Stimulated activated CD8-positive, alpha-beta memory T cell treated with anti-CD3 and anti-CD28 coated beads, Interleukin-2, amount 100 ng/mL, for 1 hour (primary cell): ENCODE measurements around the gene VPS8.
"Not testable (repeated sequence)": the region's sequence is repeated elsewhere in the genome, so short reads cannot be mapped to it uniquely, and the experiment has no call there.

Experiments
- DNase-seq, 2 donors: peaks; one replicate each; pipeline ENCODE4 v3.0.0-alpha.2; 2020; ENCODE audit warnings: low read depth in 2 of 2

Gene VPS8

DNA sequence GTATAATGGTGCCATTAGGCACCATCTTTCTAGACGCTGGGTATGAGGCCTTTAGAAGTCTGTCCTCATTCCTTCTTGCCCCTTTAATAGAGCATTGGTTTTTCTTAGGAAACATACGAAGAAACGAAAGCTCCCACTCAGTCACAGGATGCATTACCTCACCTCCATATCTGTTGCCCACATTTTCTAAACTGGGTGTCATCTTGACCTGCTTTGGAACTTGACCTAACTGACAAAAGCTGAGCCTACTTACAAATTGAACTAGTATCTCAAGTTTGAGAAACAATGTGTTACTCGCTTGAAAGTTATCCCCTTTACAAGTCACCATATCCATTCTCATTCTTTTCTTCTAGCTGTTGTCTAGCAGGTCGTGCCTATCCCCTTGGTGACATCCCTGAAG is 102.7 kb downstream of the VPS8 start:
- no peak for DNase-seq

DNA sequence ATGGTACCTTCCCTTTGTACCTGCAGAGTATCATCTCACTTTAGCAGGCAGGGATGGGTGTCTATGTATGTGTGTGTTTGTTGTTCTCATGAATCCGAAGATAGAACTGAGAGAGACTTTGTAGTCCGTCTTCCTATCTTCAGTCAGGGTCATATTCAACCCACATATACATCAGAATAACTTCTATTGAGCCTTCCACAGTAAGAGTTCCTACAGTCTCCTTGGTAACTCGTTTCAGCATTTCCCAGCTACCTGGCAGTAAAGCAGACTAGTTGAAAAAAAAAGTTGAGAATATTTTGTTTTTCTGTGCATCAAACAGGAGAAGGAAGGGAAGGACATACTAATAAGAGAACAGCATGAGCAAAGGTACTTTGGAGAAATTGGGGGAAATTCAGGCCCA is 106.8 kb downstream of the VPS8 start:
- no peak for DNase-seq

DNA sequence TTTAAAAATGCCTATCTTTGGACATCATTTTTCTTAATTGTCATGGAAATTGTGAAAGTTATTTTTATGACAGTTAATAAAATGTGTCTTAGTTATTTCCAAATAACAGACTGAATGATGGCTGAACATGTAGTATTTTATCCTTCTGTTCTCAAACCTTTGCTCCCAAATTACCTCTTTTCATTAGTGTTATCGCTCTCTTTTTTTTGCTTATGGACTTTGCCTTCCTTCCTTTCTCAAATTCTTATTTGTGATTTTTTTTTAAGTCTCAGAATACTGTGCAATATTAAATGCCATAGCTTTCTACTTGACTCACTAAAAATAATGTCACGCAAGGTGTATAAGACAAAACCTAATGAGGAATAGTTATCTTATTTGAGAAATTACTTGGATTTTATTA is 107.7 kb downstream of the VPS8 start:
- no peak for DNase-seq

DNA sequence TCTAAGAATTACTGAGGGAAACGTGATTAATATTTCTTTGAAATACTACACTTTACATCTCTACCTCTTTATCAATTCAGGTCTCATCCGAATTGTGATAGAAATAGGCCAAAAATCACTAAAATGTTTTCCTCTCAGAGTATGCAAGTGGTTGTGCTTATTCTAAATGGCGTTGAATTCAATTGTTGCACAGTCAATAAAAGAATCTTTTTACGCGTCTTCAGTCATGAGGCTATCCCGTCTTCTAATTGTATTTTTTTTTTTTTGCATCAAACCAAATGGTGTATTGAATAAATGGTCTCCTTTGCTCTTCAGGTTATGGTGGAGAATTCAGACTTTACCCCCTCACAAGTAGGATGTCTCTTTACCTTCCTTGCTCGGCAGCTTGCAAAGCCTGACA is 112.6 kb downstream of the VPS8 start:
- DNase-seq = no peak

GRCh38 chr3:184927796-184928315 is 115.9 kb downstream of the VPS8 start:
- DNase-seq = no peak

GRCh38 chr3:184932777-184933176 is 120.8 kb downstream of the VPS8 start:
- DNase-seq = no peak

DNA sequence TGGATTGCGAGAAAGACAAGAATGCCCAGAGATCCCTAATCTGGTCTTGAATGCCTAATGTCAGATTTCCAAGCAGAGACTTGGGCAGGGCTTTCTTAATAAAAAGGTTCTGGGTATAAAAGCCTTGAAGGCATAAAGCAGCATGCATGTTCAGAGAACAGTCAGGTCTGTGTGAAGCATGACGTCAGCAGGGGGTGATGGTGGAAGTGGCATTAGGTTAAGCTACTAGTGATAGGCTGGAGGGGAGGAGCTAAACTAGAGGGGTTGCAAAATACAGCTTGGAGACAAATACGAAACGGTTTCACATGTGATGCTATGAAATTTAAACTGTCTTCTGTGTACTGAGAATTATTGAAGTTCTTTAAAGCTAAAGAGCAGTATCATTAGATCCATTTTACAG is 125.6 kb downstream of the VPS8 start:
- no peak for DNase-seq

- DNase-seq = no peak
These were observed 129.4 kb downstream of the VPS8 start for GRCh38 chr3:184941408-184941807.

GRCh38 chr3:184942735-184943134 is 130.8 kb downstream of the VPS8 start:
- no peak for DNase-seq

DNA sequence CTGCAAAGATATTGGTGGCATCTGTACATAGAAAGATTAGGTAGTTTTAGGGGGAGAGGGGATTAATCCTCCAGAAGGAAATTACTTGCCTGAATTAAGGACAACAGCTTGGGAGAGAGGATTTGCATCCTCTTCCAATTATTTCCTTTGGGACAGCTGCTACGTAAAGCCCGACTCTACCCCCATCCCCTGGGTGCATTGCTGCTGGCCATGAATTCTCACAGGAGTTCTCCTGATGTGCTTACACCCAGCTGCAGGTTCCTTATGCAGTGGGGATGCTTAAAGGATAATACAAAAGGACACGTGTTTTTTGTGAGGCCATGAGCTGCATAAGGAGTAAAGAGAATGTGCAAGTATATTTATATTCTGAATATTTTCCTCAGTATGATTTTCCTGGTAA is 132.3 kb downstream of the VPS8 start:
- no peak for DNase-seq

DNA sequence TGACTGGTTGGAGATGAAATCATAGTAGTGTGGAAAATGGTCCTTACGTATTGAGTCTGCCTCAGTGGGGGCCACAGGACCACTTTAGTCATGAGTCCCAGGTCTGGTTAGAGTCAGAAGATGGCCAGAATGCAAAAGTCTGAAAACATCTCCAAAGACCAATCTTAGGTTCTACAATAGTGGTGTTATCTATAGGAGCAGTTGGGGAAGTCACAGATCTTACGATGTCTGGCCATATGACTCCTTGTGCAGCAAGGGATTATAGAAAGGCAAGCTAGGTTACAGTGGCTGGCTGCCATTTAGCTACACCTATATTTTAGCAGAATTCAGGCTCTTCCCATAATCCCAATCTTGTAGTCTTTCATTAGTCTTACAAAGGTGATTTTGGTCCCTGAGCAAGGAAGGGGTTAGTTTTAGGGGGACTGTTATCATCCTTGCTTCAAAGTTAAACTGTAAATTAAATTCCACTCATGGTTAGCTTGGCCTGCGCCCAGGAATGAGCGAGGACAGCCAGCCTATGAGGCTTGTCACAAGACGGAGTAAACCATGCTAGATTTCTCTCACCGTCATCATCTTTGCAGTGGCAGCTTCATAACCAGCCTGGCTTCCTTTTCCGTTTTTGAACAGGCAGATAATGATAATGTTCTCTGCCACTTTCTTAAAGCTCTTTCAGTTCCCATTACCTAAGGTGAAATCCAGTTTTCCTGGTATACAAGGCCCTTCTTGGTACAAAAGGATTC is 134.1 kb downstream of the VPS8 start:
- no peak for DNase-seq

DNA sequence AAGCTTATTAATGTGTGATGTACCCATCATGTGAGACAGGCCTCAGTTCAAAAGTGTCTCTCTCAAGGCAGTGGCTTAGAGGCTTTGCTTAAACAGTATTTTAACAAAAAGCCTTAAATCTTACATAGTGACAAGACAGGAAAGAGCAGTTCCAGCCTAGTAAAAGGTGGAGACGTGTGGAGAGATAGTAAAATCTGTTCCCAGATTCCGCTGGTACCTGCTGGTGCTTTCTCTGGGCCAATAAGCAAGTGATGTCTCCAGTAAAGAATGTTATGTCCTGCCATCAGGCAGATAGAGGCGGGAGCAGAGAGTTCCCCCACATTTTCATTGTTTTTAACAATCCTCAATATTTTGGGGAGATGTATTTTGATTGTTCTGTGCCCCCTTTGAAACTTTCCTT is 135.0 kb downstream of the VPS8 start:
- DNase-seq = no peak

- no peak for DNase-seq
These were observed 137.4 kb downstream of the VPS8 start for GRCh38 chr3:184949251-184949965.

DNA sequence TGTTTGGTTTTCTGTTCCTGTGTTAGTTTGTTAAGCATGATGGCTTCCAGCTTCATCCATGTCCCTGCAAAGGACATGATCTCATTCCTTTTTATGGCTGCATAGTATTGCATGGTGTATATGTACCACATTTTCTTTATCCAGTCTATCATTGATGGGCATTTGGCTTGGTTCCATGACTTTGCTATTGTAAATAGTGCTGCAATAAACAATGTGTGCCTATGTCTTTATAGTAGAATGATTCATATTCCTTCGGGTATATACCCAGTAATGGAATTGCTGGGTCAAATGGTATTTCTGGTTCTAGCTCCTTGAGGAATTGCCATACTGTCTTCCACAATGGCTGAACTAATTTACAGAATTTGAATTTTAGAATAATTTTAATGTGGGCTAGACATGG is 138.8 kb downstream of the VPS8 start:
- not testable (repeated sequence) for DNase-seq

GRCh38 chr3:184952671-184953070 is 140.7 kb downstream of the VPS8 start:
- DNase-seq = no peak

DNA sequence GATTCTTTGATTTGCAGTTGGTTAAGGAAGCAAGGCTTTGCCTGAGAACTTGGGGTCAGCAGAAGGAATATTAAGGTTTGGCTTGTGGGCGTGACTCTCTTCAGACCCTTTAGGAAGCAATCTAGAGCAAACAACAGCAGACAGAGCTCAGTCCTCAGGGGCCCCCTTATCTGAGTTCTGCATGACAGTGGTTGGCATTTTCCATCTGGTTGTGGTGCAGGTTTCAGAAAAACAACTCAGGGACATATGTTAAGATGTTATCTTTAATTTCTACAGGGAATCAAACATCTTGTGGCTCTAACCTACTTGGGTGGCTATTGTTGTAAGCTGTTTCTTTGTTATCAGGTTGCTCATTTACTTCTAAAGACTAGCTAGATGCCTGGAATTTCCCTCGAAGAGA is 141.4 kb downstream of the VPS8 start:
- DNase-seq = no peak

GRCh38 chr3:184954251-184954650 is 142.3 kb downstream of the VPS8 start:
- no peak for DNase-seq

DNA sequence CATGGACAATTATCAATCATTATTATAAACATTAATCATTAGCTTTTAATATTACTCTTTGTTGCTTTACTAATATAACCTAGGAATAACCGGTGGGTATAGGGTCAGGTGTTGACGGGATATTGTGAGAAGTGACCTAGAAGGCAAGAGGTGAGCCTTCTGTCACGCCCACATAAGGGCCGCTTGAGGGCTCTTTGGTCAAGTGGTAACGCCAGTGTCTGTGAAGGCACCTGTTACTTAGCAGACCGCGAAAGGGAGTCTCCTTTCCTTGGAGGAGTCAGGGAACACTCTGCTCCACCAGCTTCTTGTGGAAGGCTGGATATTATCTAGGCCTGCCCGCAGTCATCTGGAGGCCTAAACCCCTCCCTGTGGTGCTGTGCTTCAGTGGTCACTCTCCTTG is 142.9 kb downstream of the VPS8 start:
- not testable (repeated sequence) for DNase-seq

DNA sequence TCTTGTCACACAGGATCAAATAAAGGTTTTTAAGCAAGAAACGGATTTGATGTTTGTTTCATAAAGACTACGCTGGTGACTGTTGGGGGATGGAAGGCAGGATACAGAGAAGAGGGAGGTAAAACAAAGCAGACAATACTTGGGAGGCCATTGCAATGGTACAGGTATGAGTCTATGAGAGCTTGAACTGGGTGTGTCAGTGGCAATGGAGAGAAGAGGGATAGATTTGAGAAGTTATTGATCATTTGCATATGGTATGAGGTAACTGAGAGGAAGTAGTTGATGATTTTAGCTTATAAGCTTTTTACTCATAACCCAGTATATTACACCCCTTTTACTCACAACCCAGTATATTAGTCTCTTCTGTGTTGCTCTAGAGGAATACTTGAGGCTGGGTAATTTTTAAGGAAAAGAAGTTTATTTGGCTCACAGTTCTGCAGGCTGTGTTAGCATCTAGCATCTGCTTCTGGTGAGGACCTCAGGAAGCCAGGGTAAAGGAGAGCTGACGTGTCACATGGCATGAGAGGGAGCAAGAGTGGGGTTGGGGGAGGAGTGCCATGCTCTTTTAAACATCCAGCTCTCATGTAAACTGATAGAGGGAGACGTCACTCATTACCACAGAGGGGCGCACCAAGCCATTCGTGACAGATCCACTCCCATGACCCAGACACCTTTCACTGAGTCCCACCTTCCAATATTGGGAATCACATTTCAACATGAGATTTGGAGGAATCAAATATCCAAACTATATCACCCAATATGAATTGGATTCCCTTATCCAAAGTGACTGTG is 153.9 kb downstream of the VPS8 start:
- no peak for DNase-seq

- DNase-seq = no peak
These were observed 156.1 kb downstream of the VPS8 start for GRCh38 chr3:184968115-184968514.

DNA sequence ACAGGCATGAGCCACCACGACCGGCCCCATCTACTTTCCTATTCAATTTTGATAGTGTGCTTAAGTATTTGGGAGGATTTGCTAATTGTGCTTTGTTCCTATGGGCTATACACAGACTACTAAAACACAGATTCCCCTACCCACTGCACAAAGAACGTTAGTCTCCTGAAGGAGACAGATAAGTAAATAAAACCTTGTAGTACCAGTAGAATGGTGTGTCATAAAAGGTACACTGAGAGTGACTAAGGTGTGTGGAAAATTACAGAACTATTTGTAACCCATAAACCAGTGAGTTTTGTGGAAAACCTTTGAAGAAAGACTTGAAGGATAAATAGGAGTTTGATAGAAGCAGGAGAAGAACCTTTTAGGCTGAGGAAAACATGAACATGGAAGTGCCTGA is 158.2 kb downstream of the VPS8 start:
- DNase-seq = no peak

DNA sequence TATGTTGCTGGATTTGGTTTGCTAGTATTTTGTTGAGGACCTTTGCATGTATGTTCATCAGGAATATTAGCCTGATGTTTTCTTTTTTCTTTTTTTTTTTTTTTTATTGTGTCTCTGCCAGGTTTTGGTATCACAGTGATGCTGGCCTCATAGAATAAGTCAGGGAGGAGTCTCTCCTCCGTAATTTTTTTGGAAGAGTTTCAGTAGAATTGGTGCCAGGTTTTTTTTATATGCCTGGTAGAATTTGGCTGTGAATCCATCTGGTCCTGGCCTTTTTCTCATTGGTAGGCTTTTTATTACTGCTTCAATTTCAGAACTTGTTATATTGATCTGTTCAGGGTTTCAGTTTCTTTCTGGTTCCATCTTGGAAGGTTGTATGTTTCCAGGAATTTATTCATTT is 165.8 kb downstream of the VPS8 start:
- DNase-seq = no peak

- no peak for DNase-seq
These were observed 169.1 kb downstream of the VPS8 start for GRCh38 chr3:184981071-184981470.
